HFFc6 (cell line): ENCODE data around the gene KIF25. TPM values are rescaled to one million over a fixed set of nuclear protein-coding genes. Genes with fewer than 3 reads are reported as not detected.

ENCODE experiments used
- DNase-seq: peaks from one replicate; pipeline ENCODE4 v3.0.0-alpha.2; 2018
- H3K27ac Mint-ChIP-seq: 2 replicates; pipeline ENCODE4 v1.8.0; 2020; ENCODE audit warnings: mild to moderate bottlenecking, mixed read lengths
- H3K27me3 Mint-ChIP-seq: 2 replicates; pipeline ENCODE4 v1.8.0; 2021; ENCODE audit warnings: mild to moderate bottlenecking, moderate library complexity, mixed read lengths; ENCODE audit not compliant: insufficient read depth
- H3K36me3 Mint-ChIP-seq: 2 replicates; pipeline ENCODE4 v1.8.0; 2021; ENCODE audit warnings: low read depth, mixed read lengths
- H3K4me1 Mint-ChIP-seq: 2 replicates; pipeline ENCODE4 v1.8.0; 2020; ENCODE audit warnings: low read depth, mixed read lengths
- H3K4me3 Mint-ChIP-seq: 2 replicates; pipeline ENCODE4 v1.8.0; 2020; ENCODE audit warnings: mild to moderate bottlenecking, moderate library complexity, mixed read lengths
- H3K9me3 Mint-ChIP-seq: 2 replicates; pipeline ENCODE4 v1.8.0; 2020; ENCODE audit warnings: mild to moderate bottlenecking, mixed read lengths
- CTCF ChIP-seq: fragments of 200-600 bp; sonication (generic); IDR thresholded peaks from 2 replicates; pipeline ENCODE4 v1.5.0; 2021; ENCODE audit warnings: antibody characterized with exemption, mild to moderate bottlenecking
- total RNA-seq, 6 experiments: library from RNA; stranded (reverse); fragmentation: NEBNext Ultra II Directional; extraction: Animal tissue kit (Norgen Biotek cat#: 25700); gene quantifications; 2 replicates in 1 of 6; 3 replicates in 5 of 6; pipeline ENCODE4 v1.2.3, GENCODE V29; 2021

KIF25 gene
- total RNA-seq, 6 experiments from 2014 or later, result not detected

GRCh38 chr6:168043193-168043847 lies 45.8 kb downstream of the KIF25 start:
- no peak for TF ChIP-seq CTCF
- H3K9me3 Mint-ChIP-seq, result peaks cover 4% of the 10 kb centered on the region; the same call in 1 of the 2 replicates
- no peak overlapping the region for H3K27ac Mint-ChIP-seq
- H3K4me3 Mint-ChIP-seq, result no peak overlapping the region
- no peak for DNase-seq
- H3K27me3 Mint-ChIP-seq, result peaks cover 5% of the 10 kb centered on the region; the same call in 1 of the 2 replicates
- H3K36me3 Mint-ChIP-seq, result no peaks in the 10 kb centered on the region
- no peaks in the 10 kb centered on the region for H3K4me1 Mint-ChIP-seq

GRCh38 chr6:168043848-168044415 lies 46.5 kb downstream of the KIF25 start:
- no peak overlapping the region for H3K27ac Mint-ChIP-seq
- TF ChIP-seq CTCF, result no peak
- no peaks in the 10 kb centered on the region for H3K36me3 Mint-ChIP-seq
- DNase-seq, result no peak
- no peaks in the 10 kb centered on the region for H3K4me1 Mint-ChIP-seq
- H3K27me3 Mint-ChIP-seq, result peaks cover 5% of the 10 kb centered on the region; the same call in 1 of the 2 replicates
- H3K4me3 Mint-ChIP-seq, result no peak overlapping the region
- H3K9me3 Mint-ChIP-seq, result peaks cover 4% of the 10 kb centered on the region; the same call in 1 of the 2 replicates

GRCh38 chr6:168044521-168045130 lies 47.2 kb downstream of the KIF25 start:
- Mint-ChIP-seq H3K27me3 (peaks cover 5% of the 10 kb centered on the region; the same call in 1 of the 2 replicates), H3K9me3 (peaks cover under 1% of the 10 kb centered on the region; the same call in 1 of the 2 replicates), H3K4me3 (no peak overlapping the region), H3K4me1 (no peaks in the 10 kb centered on the region), H3K27ac (no peak overlapping the region), H3K36me3 (no peaks in the 10 kb centered on the region)
- no peak for DNase-seq
- TF ChIP-seq CTCF, result no peak

- H3K4me3 Mint-ChIP-seq, result no peak overlapping the region
- no peak overlapping the region for H3K27ac Mint-ChIP-seq
- H3K9me3 Mint-ChIP-seq, result no peaks in the 10 kb centered on the region; the same call in 1 of the 2 replicates
- no peaks in the 10 kb centered on the region for H3K4me1 Mint-ChIP-seq
- TF ChIP-seq CTCF, result no peak
- no peak for DNase-seq
- H3K27me3 Mint-ChIP-seq, result peaks cover 5% of the 10 kb centered on the region; the same call in 1 of the 2 replicates
- no peaks in the 10 kb centered on the region for H3K36me3 Mint-ChIP-seq
These were observed 47.7 kb downstream of the KIF25 start for GRCh38 chr6:168045141-168045691.

GRCh38 chr6:168045706-168046620 lies 48.5 kb downstream of the KIF25 start:
- H3K36me3 Mint-ChIP-seq, result no peaks in the 10 kb centered on the region
- H3K4me3 Mint-ChIP-seq, result no peak overlapping the region
- H3K4me1 Mint-ChIP-seq, result no peaks in the 10 kb centered on the region
- no peak for TF ChIP-seq CTCF
- no peak for DNase-seq
- H3K27me3 Mint-ChIP-seq, result peaks cover 5% of the 10 kb centered on the region; the same call in 1 of the 2 replicates
- H3K27ac Mint-ChIP-seq, result no peak overlapping the region
- no peaks in the 10 kb centered on the region for H3K9me3 Mint-ChIP-seq
